Skeletal muscle tissue (tissue), 4 donors: ENCODE data around the gene MAPK14. TPM values are rescaled to one million over a fixed set of nuclear protein-coding genes. Genes with fewer than 3 reads are reported as not detected.

Experiments
- H3K27ac ChIP-seq: one replicate; pipeline ENCODE4 v1.7.0; 2013; ENCODE audit warnings: mild to moderate bottlenecking, low read depth, low read length, inconsistent platforms
- H3K27me3 ChIP-seq, 3 donors: one replicate each; pipeline ENCODE4 v1.7.0; 2013; ENCODE audit warnings: low read length in 3 of 3; ENCODE audit not compliant: control insufficient read depth in 3 of 3, insufficient read depth in 3 of 3
- H3K36me3 ChIP-seq, 3 donors: one replicate each; pipeline ENCODE4 v1.7.0; 2013; ENCODE audit warnings: low read length in 3 of 3; ENCODE audit not compliant: control insufficient read depth in 3 of 3, insufficient read depth in 3 of 3
- H3K4me1 ChIP-seq, 3 donors: one replicate each; pipeline ENCODE4 v1.7.0; 2013; ENCODE audit warnings: low read length in 3 of 3, mild to moderate bottlenecking in 3 of 3; ENCODE audit not compliant: control insufficient read depth in 3 of 3, insufficient read depth in 3 of 3
- H3K4me3 ChIP-seq, 3 donors: one replicate each; pipeline ENCODE4 v1.7.0; 2013; ENCODE audit warnings: low read length in 3 of 3
- H3K9ac ChIP-seq, 3 donors: one replicate each; pipeline ENCODE4 v1.7.0; 2013; ENCODE audit warnings: low read length in 3 of 3, mild to moderate bottlenecking in 3 of 3, moderate library complexity in 2 of 3, low read depth in 1 of 3
- H3K9me3 ChIP-seq, 3 donors: one replicate each; pipeline ENCODE4 v1.7.0; 2013; ENCODE audit warnings: low read length in 3 of 3; ENCODE audit not compliant: control insufficient read depth in 3 of 3
- total RNA-seq: library from RNA; depleted of rRNA; stranded (reverse); fragments of >200 nt; gene quantifications from one replicate; pipeline ENCODE4 v1.2.3, GENCODE V29; 2014
- donor health status: Osteomylitis.

The MAPK14 gene
- total RNA-seq, 1 donor from 2014 or later: 38.1 TPM

DNA sequence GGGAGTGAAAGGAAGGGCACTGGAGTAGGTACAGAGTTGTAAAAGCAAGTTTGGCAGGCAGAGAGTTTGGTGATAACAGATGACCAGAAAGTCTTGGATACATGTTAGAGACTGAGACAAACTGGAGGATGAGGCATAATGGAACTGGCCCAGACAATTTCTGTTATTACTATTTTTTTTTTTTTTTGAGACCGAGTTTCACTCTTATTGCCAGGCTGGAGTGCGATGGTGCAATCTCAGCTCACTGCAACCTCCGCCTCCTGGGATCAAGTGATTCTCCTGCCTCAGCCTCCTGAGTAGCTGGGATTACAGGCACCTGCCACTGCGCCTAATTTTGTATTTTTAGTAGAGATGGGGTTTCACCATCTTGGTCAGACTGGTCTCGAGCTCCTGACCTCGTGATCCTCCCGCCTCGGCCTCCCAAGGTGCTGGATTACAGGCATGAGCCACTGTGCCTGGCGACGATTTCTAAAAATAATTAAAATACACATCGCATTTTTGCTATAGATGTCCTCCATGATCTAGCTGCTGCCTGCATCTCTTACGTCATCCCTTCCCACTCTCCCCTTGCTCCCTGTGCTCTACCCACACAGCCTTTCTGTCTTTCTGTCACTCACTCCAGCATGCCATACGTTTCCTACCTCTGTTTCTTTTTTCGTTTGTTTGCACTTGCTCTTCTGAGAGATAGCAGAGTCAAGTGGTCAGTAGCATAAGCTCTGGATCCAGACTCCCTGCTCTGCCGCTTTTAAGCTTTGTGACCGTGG, 23.5 kb downstream of the MAPK14 start:
- Histone ChIP-seq H3K27ac (no peak overlapping the region), H3K4me3 (no peak overlapping the region), H3K9ac (no peak overlapping the region), H3K9me3 (no peaks in the 10 kb centered on the region), H3K4me1 (peaks cover 0 to 14% (median 9%) of the 10 kb centered on the region in 3 donors), H3K27me3 (no peaks in the 10 kb centered on the region), H3K36me3 (peaks cover 0 to 5% (median 0%) of the 10 kb centered on the region in 3 donors)

DNA sequence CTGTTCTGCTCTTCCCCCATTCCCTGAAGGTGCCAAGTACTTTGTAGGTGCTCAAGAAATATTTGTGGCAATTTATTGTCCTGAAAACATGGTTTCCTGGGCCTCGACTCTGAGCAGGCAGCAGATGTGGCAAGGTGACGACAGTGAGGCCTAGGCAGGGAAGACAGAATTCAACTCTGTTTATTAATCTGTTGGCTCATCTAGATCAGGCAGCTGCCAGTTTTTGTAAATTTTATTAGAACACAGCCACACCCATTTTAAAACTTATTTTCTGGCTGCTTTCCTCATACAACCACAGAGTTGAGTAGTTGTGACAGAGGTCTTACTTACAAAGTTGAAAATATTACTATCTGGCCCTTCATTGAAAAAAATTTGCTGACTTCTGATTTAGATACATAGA, 24.5 kb downstream of the MAPK14 start:
- H3K9me3 ChIP-seq: no peaks in the 10 kb centered on the region
- H3K27me3 ChIP-seq: no peaks in the 10 kb centered on the region
- no peak overlapping the region for H3K9ac ChIP-seq
- H3K4me3 ChIP-seq: no peak overlapping the region
- H3K4me1 ChIP-seq: peaks cover 0 to 14% (median 9%) of the 10 kb centered on the region in 3 donors
- H3K36me3 ChIP-seq: peaks cover 0 to 5% (median 0%) of the 10 kb centered on the region in 3 donors
- H3K27ac ChIP-seq: no peak overlapping the region

DNA sequence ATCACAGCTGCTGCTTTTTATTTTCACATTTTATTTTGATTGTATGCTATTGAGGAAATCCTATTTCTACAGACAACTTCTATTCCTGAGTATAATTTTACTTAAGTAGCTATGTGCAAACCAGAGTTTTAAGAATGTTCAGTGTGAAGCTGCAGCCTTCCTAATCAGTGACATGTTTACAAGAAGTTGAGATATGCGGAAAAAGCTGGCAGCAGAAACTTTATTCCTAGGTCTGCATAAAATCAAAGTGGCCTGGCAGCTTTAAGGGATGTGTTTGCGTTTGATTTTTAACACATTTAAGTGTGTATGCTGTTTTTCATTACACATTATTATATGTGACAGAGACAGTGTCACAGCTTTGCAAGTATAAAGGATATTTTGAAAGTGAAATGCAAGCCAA, 26.3 kb downstream of the MAPK14 start:
- H3K9me3 ChIP-seq: no peaks in the 10 kb centered on the region
- H3K4me3 ChIP-seq: no peak overlapping the region
- H3K9ac ChIP-seq: no peak overlapping the region
- H3K27me3 ChIP-seq: no peaks in the 10 kb centered on the region
- no peak overlapping the region for H3K27ac ChIP-seq
- H3K4me1 ChIP-seq: peaks cover 0 to 14% (median 9%) of the 10 kb centered on the region in 3 donors
- H3K36me3 ChIP-seq: peaks cover 0 to 5% (median 0%) of the 10 kb centered on the region in 3 donors

DNA sequence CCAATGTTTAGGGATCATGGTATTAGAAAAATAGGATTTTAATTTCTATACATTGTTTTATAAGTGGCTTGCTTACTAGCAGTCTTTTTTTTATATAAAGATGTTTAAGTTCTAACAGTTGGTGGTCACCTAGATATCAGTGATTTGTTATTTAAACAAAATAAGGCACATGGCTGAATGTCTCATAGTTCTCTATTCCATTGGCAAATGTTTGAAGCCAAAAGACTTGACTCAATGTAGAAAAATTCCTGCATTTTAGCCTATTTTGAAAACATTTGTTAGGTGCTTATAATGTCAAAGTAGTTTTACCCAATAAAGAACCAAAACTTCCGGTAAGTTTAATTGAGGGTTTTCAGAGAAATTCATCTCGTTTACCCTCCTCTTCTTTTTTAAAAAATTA, 26.8 kb downstream of the MAPK14 start:
- H3K27ac ChIP-seq: no peak overlapping the region
- H3K36me3 ChIP-seq: peaks cover 0 to 8% (median 0%) of the 10 kb centered on the region in 3 donors
- H3K27me3 ChIP-seq: no peaks in the 10 kb centered on the region
- peaks cover 0 to 14% (median 9%) of the 10 kb centered on the region in 3 donors for H3K4me1 ChIP-seq
- no peak overlapping the region for H3K4me3 ChIP-seq
- H3K9ac ChIP-seq: no peak overlapping the region
- no peaks in the 10 kb centered on the region for H3K9me3 ChIP-seq

DNA sequence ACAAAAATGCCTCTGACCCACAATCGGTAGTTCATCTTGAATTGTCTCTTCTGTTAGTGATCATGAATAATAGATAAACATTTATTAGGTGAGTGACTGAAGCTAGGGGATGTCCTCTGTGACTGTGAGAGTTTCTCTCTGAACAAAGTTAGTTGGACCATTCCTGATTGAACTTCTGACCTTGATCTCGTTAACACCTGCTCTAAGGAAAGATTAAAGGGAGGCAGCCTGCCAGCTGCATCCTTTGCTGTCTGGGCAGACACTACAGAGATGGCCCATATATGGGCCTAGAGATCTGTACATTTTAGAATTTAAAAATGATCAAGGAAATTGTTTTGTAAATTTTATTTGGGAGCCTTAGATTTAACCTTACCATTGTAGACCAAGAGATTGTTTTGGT, 27.3 kb downstream of the MAPK14 start:
- no peak overlapping the region for H3K27ac ChIP-seq
- no peak overlapping the region for H3K4me3 ChIP-seq
- H3K9me3 ChIP-seq: no peaks in the 10 kb centered on the region
- H3K9ac ChIP-seq: no peak overlapping the region
- no peaks in the 10 kb centered on the region for H3K27me3 ChIP-seq
- H3K4me1 ChIP-seq: peaks cover 0 to 14% (median 9%) of the 10 kb centered on the region in 3 donors
- H3K36me3 ChIP-seq: peaks cover 0 to 13% (median under 1%) of the 10 kb centered on the region in 3 donors

DNA sequence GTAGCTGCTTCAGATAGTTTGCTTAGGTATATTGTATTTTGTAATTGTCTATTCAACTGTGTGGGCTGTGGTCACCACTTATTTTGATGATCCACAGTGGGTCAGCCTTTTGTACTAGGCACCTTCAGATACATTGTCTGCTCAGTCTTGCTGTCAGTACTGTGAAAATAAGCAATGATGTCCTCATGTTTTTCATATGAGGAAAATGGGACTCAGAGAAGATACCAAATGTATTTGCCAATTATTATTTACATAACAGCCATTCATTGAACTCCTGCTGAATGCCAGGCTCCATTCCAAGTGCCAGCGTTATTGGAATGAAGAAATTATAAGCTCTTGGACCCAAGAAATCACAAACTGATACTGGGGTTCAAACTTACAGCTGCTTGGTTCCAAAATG, 28.6 kb downstream of the MAPK14 start:
- H3K4me1 ChIP-seq: peaks cover 0 to 7% (median 6%) of the 10 kb centered on the region in 3 donors
- H3K36me3 ChIP-seq: peaks cover 2 to 21% (median 4%) of the 10 kb centered on the region in 3 donors
- H3K4me3 ChIP-seq: no peak overlapping the region
- H3K27me3 ChIP-seq: no peaks in the 10 kb centered on the region
- no peak overlapping the region for H3K9ac ChIP-seq
- H3K9me3 ChIP-seq: no peaks in the 10 kb centered on the region
- H3K27ac ChIP-seq: no peak overlapping the region

DNA sequence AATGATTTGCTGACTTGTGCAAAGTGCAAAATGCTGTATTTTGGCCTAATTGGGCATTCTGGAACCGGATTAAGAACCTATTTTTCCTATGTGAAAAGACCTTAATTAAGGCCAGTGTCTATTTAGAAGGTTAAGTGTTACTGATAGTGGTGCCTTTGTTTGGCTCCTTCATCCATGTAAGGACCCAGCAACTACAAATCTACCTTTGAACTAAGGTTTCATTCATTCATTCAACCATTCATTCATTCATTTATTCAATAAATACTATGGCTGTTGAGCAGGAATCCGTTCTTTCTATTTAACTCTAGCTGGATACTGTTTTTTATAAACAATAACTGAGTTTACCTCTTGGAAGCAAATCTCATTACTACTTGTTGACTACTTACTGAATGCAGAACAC, 33.6 kb downstream of the MAPK14 start:
- Histone ChIP-seq H3K9me3 (no peaks in the 10 kb centered on the region), H3K9ac (no peak overlapping the region), H3K4me1 (peaks cover 5 to 25% (median 8%) of the 10 kb centered on the region in 3 donors), H3K4me3 (no peak overlapping the region), H3K27ac (no peak overlapping the region), H3K27me3 (no peaks in the 10 kb centered on the region), H3K36me3 (peaks cover 2 to 16% (median 4%) of the 10 kb centered on the region in 3 donors)

DNA sequence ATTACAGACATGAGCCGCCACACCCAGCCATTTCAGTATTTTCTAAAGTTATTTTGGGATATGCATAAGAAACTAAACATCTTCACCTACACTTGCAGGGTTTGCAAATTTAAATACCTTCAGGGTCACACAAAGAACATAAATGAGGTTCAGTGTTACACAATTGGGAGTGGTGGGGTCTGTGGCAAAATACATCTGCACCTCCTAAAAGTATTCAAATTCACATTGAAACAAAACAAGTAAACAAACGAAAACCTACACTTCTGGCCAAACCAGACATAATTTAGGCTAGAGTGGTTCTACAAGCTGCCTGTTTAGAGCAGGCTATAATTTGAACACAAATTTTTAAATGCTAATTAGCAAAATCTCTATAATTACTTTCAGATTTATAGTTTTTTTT, 34.6 kb downstream of the MAPK14 start:
- H3K4me1 ChIP-seq: peaks cover 11 to 25% (median 11%) of the 10 kb centered on the region in 3 donors
- no peaks in the 10 kb centered on the region for H3K27me3 ChIP-seq
- no peaks in the 10 kb centered on the region for H3K9me3 ChIP-seq
- no peak overlapping the region for H3K9ac ChIP-seq
- peaks cover 2 to 16% (median 4%) of the 10 kb centered on the region in 3 donors for H3K36me3 ChIP-seq
- H3K4me3 ChIP-seq: no peak overlapping the region
- H3K27ac ChIP-seq: no peak overlapping the region

DNA sequence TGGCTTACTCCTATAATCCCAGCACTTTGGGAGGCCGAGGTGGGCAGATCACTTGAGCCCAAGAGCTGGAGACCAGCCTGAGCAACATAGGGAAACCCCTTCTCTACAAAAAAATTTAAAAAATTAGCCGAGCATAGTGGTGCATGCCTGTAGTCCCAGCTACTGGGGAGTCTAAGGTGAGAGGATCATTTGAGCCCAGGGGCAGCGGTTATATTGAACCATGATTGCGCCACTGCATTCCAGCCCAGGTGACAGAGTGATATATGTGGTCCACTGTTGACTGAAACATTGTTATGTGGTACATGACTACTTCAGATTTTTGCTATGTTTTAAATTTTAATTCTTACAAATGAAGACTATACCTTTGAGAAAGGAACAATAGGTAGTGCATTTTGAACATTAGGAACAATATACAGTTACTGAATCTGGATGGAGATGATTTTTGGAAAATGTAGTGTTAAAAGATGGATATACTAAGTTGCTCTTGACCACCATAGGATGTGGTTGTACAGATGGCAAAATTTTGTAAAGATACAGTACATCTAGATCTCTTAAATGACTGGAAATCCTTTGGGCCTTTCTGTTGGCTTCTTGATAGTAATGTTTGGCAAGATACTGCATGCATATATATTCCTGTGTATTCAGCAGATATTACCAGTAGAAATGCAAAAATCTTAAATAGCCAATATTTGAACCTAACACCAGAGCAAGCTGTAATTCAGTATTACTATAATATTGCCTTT, 35.9 kb downstream of the MAPK14 start:
- no peak overlapping the region for H3K9ac ChIP-seq
- H3K4me3 ChIP-seq: no peak overlapping the region
- H3K4me1 ChIP-seq: peaks cover 11 to 25% (median 11%) of the 10 kb centered on the region in 3 donors
- H3K27ac ChIP-seq: no peak overlapping the region
- H3K27me3 ChIP-seq: no peaks in the 10 kb centered on the region
- no peaks in the 10 kb centered on the region for H3K9me3 ChIP-seq
- peaks cover 2 to 16% (median 4%) of the 10 kb centered on the region in 3 donors for H3K36me3 ChIP-seq
